PC-3 (cell line): Measurements from ENCODE around the gene HLA-DOB. TPM values are rescaled to one million over a fixed set of nuclear protein-coding genes. Genes with fewer than 3 reads are reported as not detected.

Source experiments
- ATAC-seq: fragments of 200-7000 bp; cut with Tn5 transposase; 2 replicates; pipeline ENCODE4 v1.9.1; 2020; ENCODE audit warnings: mild to moderate bottlenecking, moderate library complexity
- BruUV-seq: library from RNA; stranded (reverse); fragments of 400-500 nt; replicated peaks from 2 replicates; lab custom pipeline; 2021; lab: Mats Ljungman, UMichigan
- CTCF ChIA-PET: fragments of 300-600 bp; sonication (Branson Sonifier 250); formaldehyde crosslinking; loops from one replicate; lab custom pipeline; 2022; ENCODE audit warnings: antibody characterized with exemption; lab: Charles Lee
- POLR2A ChIA-PET: fragments of 300-600 bp; sonication (Branson Sonifier 250); formaldehyde crosslinking; loops from one replicate; lab custom pipeline; 2022; ENCODE audit warnings: antibody characterized with exemption; ENCODE audit not compliant: unreplicated experiment; lab: Charles Lee
- DNase-seq: peaks from one replicate; pipeline ENCODE4 v3.0.0-alpha.2; 2015
- H2AFZ ChIP-seq: fragments of 300-600 bp; sonication (generic); 2 replicates; pipeline ENCODE4 v1.6.0; 2016; ENCODE audit warnings: antibody characterized with exemption, low read length
- H3F3A ChIP-seq: fragments of 300-600 bp; sonication (generic); one replicate; pipeline ENCODE4 v1.6.0; 2017; ENCODE audit warnings: antibody characterized with exemption, low read length, control low read depth, mild to moderate bottlenecking; ENCODE audit not compliant: unreplicated experiment
- H3K27ac ChIP-seq: fragments of 300-600 bp; sonication (generic); 2 replicates; pipeline ENCODE4 v1.5.1; 2016; ENCODE audit warnings: mild to moderate bottlenecking, low read length
- H3K27me3 ChIP-seq: fragments of 300-600 bp; sonication (generic); 2 replicates; pipeline ENCODE4 v1.6.1; 2016; ENCODE audit warnings: low read length, mixed read lengths
- H3K36me3 ChIP-seq: fragments of 300-600 bp; sonication (generic); 2 replicates; pipeline ENCODE4 v1.6.1; 2016; ENCODE audit warnings: low read depth, mixed run types, low read length, mixed read lengths
- H3K4me1 ChIP-seq: fragments of 300-600 bp; sonication (generic); 2 replicates; pipeline ENCODE4 v1.5.1; 2016; ENCODE audit warnings: low read length; ENCODE audit not compliant: insufficient read depth
- H3K4me2 ChIP-seq: fragments of 300-600 bp; sonication (generic); 2 replicates; pipeline ENCODE4 v1.6.0; 2016; ENCODE audit warnings: low read length
- H3K4me3 ChIP-seq: fragments of 300-600 bp; sonication (generic); 2 replicates; pipeline ENCODE4 v1.5.1; 2016; ENCODE audit warnings: mild to moderate bottlenecking, low read length, mixed read lengths
- H3K79me2 ChIP-seq: fragments of 300-600 bp; sonication (generic); 2 replicates; pipeline ENCODE4 v1.6.1; 2017; ENCODE audit warnings: low read length, mixed read lengths
- H3K9ac ChIP-seq: fragments of 300-600 bp; sonication (generic); 2 replicates; pipeline ENCODE4 v1.6.0; 2016; ENCODE audit warnings: mild to moderate bottlenecking, low read length
- H3K9me2 ChIP-seq: fragments of 300-600 bp; sonication (generic); replicated peaks from 2 replicates; pipeline ENCODE4 v1.6.1; 2016; ENCODE audit warnings: mixed run types, low read length, mixed read lengths
- H3K9me3 ChIP-seq: fragments of 300-600 bp; sonication (generic); 2 replicates; pipeline ENCODE4 v1.6.1; 2016; ENCODE audit warnings: low read length, mixed read lengths
- H4K20me1 ChIP-seq: fragments of 300-600 bp; sonication (generic); 2 replicates; pipeline ENCODE4 v1.6.1; 2016; ENCODE audit warnings: low read length, mixed read lengths
- CTCF ChIP-seq: fragments of 300-600 bp; sonication (generic); conservative IDR thresholded peaks from 2 replicates; pipeline ENCODE4 v1.5.1; 2017; ENCODE audit warnings: antibody characterized with exemption, low read depth, mild to moderate bottlenecking, low read length
- EZH2 ChIP-seq: fragments of 300-600 bp; sonication (generic); IDR thresholded peaks from one replicate; pipeline ENCODE4 v1.6.1; 2017; ENCODE audit warnings: antibody characterized with exemption, mild to moderate bottlenecking, low read length; ENCODE audit not compliant: unreplicated experiment
- EZH2phosphoT487 ChIP-seq: fragments of 300-600 bp; sonication (generic); IDR thresholded peaks from 2 replicates; pipeline ENCODE4 v1.6.1; 2018; ENCODE audit warnings: mild to moderate bottlenecking, antibody characterized with exemption, low read length, borderline replicate concordance
- intact Hi-C: fragments of 100-400 bp; cut with micrococcal nuclease; formaldehyde crosslinking; loops from 2 replicates; pipeline ENCODE4 v1.9.0; 2023
- total RNA-seq: library from RNA; depleted of rRNA; stranded (reverse); fragments of >200 nt; gene quantifications from 2 replicates; pipeline ENCODE4 v1.2.3, GENCODE V29; 2014

Gene HLA-DOB
- total RNA-seq, 1 experiment from 2014 or later: 0.29 TPM

GRCh38 chr6:32851025-32851424 lies 34.2 kb upstream of the HLA-DOB start:
- ChIA-PET POLR2A (no interaction called here), CTCF (no interaction called here)
- Histone ChIP-seq H3K9me3 (no peaks in the 10 kb centered on the region), H3F3A (no peaks in the 10 kb centered on the region), H2AFZ (no peak overlapping the region), H3K27ac (no peak overlapping the region), H3K27me3 (no peaks in the 10 kb centered on the region), H3K79me2 (no peaks in the 10 kb centered on the region), H3K36me3 (no peaks in the 10 kb centered on the region), H3K9ac (no peak overlapping the region), H3K4me2 (no peak overlapping the region), H3K4me1 (peaks cover 7% of the 10 kb centered on the region), H3K4me3 (no peak overlapping the region), H3K9me2 (no peaks in the 10 kb centered on the region), H4K20me1 (no peaks in the 10 kb centered on the region)
- no peak for ATAC-seq
- no peak for DNase-seq
- intact Hi-C loops: no loop called here
- no TSS peak for BruUV-seq
- TF ChIP-seq EZH2phosphoT487 (no peak), EZH2 (no peak), CTCF (no peak)

GRCh38 chr6:32849126-32849525 lies 32.3 kb upstream of the HLA-DOB start:
- ATAC-seq (no peak), DNase-seq (no peak)
- H3K4me3 ChIP-seq: no peak overlapping the region
- no peaks in the 10 kb centered on the region for H3K79me2 ChIP-seq
- H3K27me3 ChIP-seq: no peaks in the 10 kb centered on the region
- no peak overlapping the region for H3K9ac ChIP-seq
- no peak overlapping the region for H2AFZ ChIP-seq
- H3K9me3 ChIP-seq: no peaks in the 10 kb centered on the region
- H3K9me2 ChIP-seq: no peaks in the 10 kb centered on the region
- H3K4me2 ChIP-seq: no peak overlapping the region
- TF ChIP-seq CTCF (no peak), EZH2phosphoT487 (no peak), EZH2 (no peak)
- H3K27ac ChIP-seq: no peak overlapping the region
- no peaks in the 10 kb centered on the region for H4K20me1 ChIP-seq
- intact Hi-C loops: no loop called here
- H3K4me1 ChIP-seq: peaks cover 7% of the 10 kb centered on the region
- ChIA-PET POLR2A (no interaction called here), CTCF (no interaction called here)
- BruUV-seq: no TSS peak
- H3K36me3 ChIP-seq: no peaks in the 10 kb centered on the region
- H3F3A ChIP-seq: no peaks in the 10 kb centered on the region

- no peak overlapping the region for H3K4me2 ChIP-seq
- H2AFZ ChIP-seq: no peak overlapping the region
- no peak overlapping the region for H3K27ac ChIP-seq
- BruUV-seq: no TSS peak
- ChIA-PET POLR2A (no interaction called here), CTCF (no interaction called here)
- no peaks in the 10 kb centered on the region for H3K36me3 ChIP-seq
- no peaks in the 10 kb centered on the region for H4K20me1 ChIP-seq
- DNase-seq: no peak
- no peaks in the 10 kb centered on the region for H3F3A ChIP-seq
- no peak overlapping the region for H3K9ac ChIP-seq
- TF ChIP-seq EZH2: no peak
- TF ChIP-seq EZH2phosphoT487: no peak
- no peak for TF ChIP-seq CTCF
- ATAC-seq: no peak
- peaks cover 14% of the 10 kb centered on the region for H3K4me1 ChIP-seq
- intact Hi-C loops: no loop called here
- no peak overlapping the region for H3K4me3 ChIP-seq
- no peaks in the 10 kb centered on the region for H3K9me3 ChIP-seq
- H3K9me2 ChIP-seq: no peaks in the 10 kb centered on the region
- H3K27me3 ChIP-seq: no peaks in the 10 kb centered on the region
- no peaks in the 10 kb centered on the region for H3K79me2 ChIP-seq
Measured at GRCh38 chr6:32847795-32848194, 31.0 kb upstream of the HLA-DOB start.
